GM23338 (cell line): Measurements from ENCODE around the gene LEFTY1. TPM values are rescaled to one million over a fixed set of nuclear protein-coding genes. Genes with fewer than 3 reads are reported as not detected.

Experiments
- ATAC-seq: fragments of 200-7000 bp; cut with Tn5 transposase; 3 replicates; pipeline ENCODE4 v1.9.1; 2020
- DNase-seq: peaks from one replicate; pipeline ENCODE4 v3.0.0-alpha.2; 2015; ENCODE audit warnings: low spot score
- H2AFZ ChIP-seq: fragments of 200-600 bp; sonication (generic); 2 replicates; pipeline ENCODE4 v1.8.0; 2016; ENCODE audit warnings: antibody characterized with exemption, mild to moderate bottlenecking, moderate library complexity
- H3F3A ChIP-seq: fragments of 200-600 bp; sonication (generic); replicated peaks from 2 replicates; pipeline ENCODE4 v1.8.0; 2017; ENCODE audit warnings: antibody characterized with exemption, mixed run types, low read depth
- H3K27ac ChIP-seq: fragments of 200-600 bp; sonication (generic); 2 replicates; pipeline ENCODE4 v1.6.1; 2016; ENCODE audit warnings: low read depth
- H3K27me3 ChIP-seq: fragments of 200-600 bp; sonication (generic); 2 replicates; pipeline ENCODE4 v1.8.0; 2016; ENCODE audit warnings: mild to moderate bottlenecking, mixed run types, moderate library complexity; ENCODE audit not compliant: insufficient read depth
- H3K36me3 ChIP-seq: fragments of 200-600 bp; sonication (generic); 2 replicates; pipeline ENCODE4 v1.8.0; 2016; ENCODE audit warnings: mild to moderate bottlenecking; ENCODE audit not compliant: insufficient read depth
- H3K4me1 ChIP-seq: fragments of 200-600 bp; sonication (generic); 2 replicates; pipeline ENCODE4 v1.8.0; 2016; ENCODE audit warnings: mild to moderate bottlenecking, moderate library complexity; ENCODE audit not compliant: insufficient read depth
- H3K4me2 ChIP-seq: fragments of 200-600 bp; sonication (generic); 2 replicates; pipeline ENCODE4 v1.7.1; 2017; ENCODE audit warnings: mixed run types
- H3K4me3 ChIP-seq: fragments of 200-600 bp; sonication (generic); 2 replicates; pipeline ENCODE4 v1.6.1; 2016; ENCODE audit warnings: mixed run types
- H3K79me2 ChIP-seq: fragments of 200-600 bp; sonication (generic); replicated peaks from 2 replicates; pipeline ENCODE4 v1.8.0; 2017; ENCODE audit warnings: mild to moderate bottlenecking; ENCODE audit not compliant: insufficient read depth
- H3K9me2 ChIP-seq: fragments of 200-600 bp; sonication (generic); 2 replicates; pipeline ENCODE4 v1.8.0; 2017; ENCODE audit not compliant: insufficient read depth
- H4K20me1 ChIP-seq: fragments of 200-600 bp; sonication (generic); replicated peaks from 2 replicates; pipeline ENCODE4 v1.8.0; 2017; ENCODE audit warnings: mild to moderate bottlenecking; ENCODE audit not compliant: insufficient read depth
- H3K27ac Mint-ChIP-seq: 2 replicates; pipeline ENCODE4 v1.8.0; 2020; ENCODE audit warnings: inconsistent platforms, mild to moderate bottlenecking, moderate library complexity, mixed read lengths
- H3K27me3 Mint-ChIP-seq: 3 replicates; pipeline ENCODE4 v1.8.0; 2022; ENCODE audit warnings: low read depth, mild to moderate bottlenecking, moderate library complexity, mixed read lengths, inconsistent platforms; ENCODE audit not compliant: insufficient read depth, poor library complexity
- H3K36me3 Mint-ChIP-seq: 3 replicates; pipeline ENCODE4 v1.8.0; 2021; ENCODE audit warnings: low read depth, mild to moderate bottlenecking, inconsistent platforms, moderate library complexity, mixed read lengths
- H3K4me1 Mint-ChIP-seq: 3 replicates; pipeline ENCODE4 v1.8.0; 2020; ENCODE audit warnings: mild to moderate bottlenecking, inconsistent platforms, mixed read lengths
- H3K4me3 Mint-ChIP-seq: 3 replicates; pipeline ENCODE4 v1.8.0; 2021; ENCODE audit warnings: moderate library complexity, mild to moderate bottlenecking, inconsistent platforms, mixed read lengths
- H3K9me3 Mint-ChIP-seq: 3 replicates; pipeline ENCODE4 v1.8.0; 2020; ENCODE audit warnings: moderate library complexity, mild to moderate bottlenecking, inconsistent platforms, mixed read lengths
- CREB1 ChIP-seq: fragments of 250-450 bp; sonication (Bioruptor Pico); IDR thresholded peaks from 2 replicates; pipeline ENCODE4 v1.5.0; 2020; ENCODE audit warnings: low read depth, mild to moderate bottlenecking, moderate library complexity
- CTCF ChIP-seq, 2 experiments: fragments of 200-600 bp in 1 of 2; sonication (generic) in 1 of 2; conservative IDR thresholded peaks; 2 replicates each; pipeline versions ENCODE4 v1.5.1 to v1.6.1; 2016 to 2017; ENCODE audit warnings: antibody characterized with exemption in 2 of 2, low read depth in 2 of 2, mild to moderate bottlenecking in 2 of 2, moderate library complexity in 1 of 2
- ETS1 ChIP-seq: IDR thresholded peaks from 2 replicates; pipeline ENCODE4 v1.6.1; 2016; ENCODE audit warnings: antibody characterized with exemption
- POLR2AphosphoS5 ChIP-seq: IDR thresholded peaks from 2 replicates; pipeline ENCODE4 v1.6.1; 2016; ENCODE audit warnings: antibody characterized with exemption, low read depth
- STAT1 ChIP-seq: IDR thresholded peaks from one replicate; pipeline ENCODE4 v1.6.1; 2016; ENCODE audit warnings: antibody characterized with exemption; ENCODE audit not compliant: unreplicated experiment
- ZNF114 ChIP-seq: fragments of 250-450 bp; sonication (Bioruptor Pico); IDR thresholded peaks from 2 replicates; pipeline ENCODE4 v1.5.0; 2020; ENCODE audit warnings: mild to moderate bottlenecking, moderate library complexity
- ZNF331 ChIP-seq: fragments of 250-450 bp; sonication (Bioruptor Pico); IDR thresholded peaks from 2 replicates; pipeline ENCODE4 v1.5.0; 2020; ENCODE audit warnings: low read depth, mild to moderate bottlenecking, moderate library complexity
- polyA plus RNA-seq: library from polyadenylated mRNA; unstranded; fragments of >200 nt; fragmentation: Nextera tagmentation; extraction: Ambion mirVana; gene quantifications from 2 replicates; pipeline ENCODE4 v1.2.1, GENCODE V29; 2016
- total RNA-seq: library from RNA; depleted of rRNA; stranded (reverse); fragments of >200 nt; shearing (Covaris generic); gene quantifications from 2 replicates; pipeline ENCODE4 v1.2.3, GENCODE V29; 2014
- TF ChIP-seq, protein P1 (sequence below): fragments of 250-450 bp; sonication (Bioruptor Pico); IDR thresholded peaks from 2 replicates; pipeline ENCODE4 v1.5.0; 2020; ENCODE audit warnings: mild to moderate bottlenecking, moderate library complexity

The LEFTY1 gene
- total and polyA plus RNA-seq, 2 experiments from 2014 or later, result 27.5 to 65.4 TPM

- Histone ChIP-seq H3K4me3 (no peak overlapping the region), H3K4me1 (peaks cover 3% of the 10 kb centered on the region; the same call in 1 of the 2 replicates), H3F3A (0 out of 2 replicates have a peak, but pooled peaks cover 3% of the 10 kb centered on the region), H3K36me3 (peaks cover 52% of the 10 kb centered on the region), H4K20me1 (peaks cover 21% of the 10 kb centered on the region), H3K79me2 (peaks cover 8% of the 10 kb centered on the region), H3K27me3 (no peaks in the 10 kb centered on the region), H3K4me2 (no peak overlapping the region), H2AFZ (no peak overlapping the region), H3K9me2 (no peaks in the 10 kb centered on the region), H3K27ac (peak overlapping the region; percentile 29; the same call in 1 of the 2 replicates)
- Mint-ChIP-seq H3K27ac (no peak overlapping the region), H3K27me3 (peaks cover 15% of the 10 kb centered on the region), H3K4me1 (peaks cover 24% of the 10 kb centered on the region), H3K36me3 (peaks cover 75% of the 10 kb centered on the region), H3K4me3 (no peak overlapping the region; the same call in 2 of the 3 replicates), H3K9me3 (no peaks in the 10 kb centered on the region)
- DNase-seq (peak; percentile 54), ATAC-seq (no peak)
- TF ChIP-seq ZNF114 (CRISPR knock-in tag) (no peak), CREB1 (CRISPR knock-in tag) (no peak), POLR2AphosphoS5 (no peak), ETS1 (no peak), ZNF331 (no peak), CTCF (conservative IDR thresholded peaks at IDR 0.05; ENCODE audit: low read depth in 2 of 2) (no peak), STAT1 (no peak)
- TF ChIP-seq, protein P1, sequence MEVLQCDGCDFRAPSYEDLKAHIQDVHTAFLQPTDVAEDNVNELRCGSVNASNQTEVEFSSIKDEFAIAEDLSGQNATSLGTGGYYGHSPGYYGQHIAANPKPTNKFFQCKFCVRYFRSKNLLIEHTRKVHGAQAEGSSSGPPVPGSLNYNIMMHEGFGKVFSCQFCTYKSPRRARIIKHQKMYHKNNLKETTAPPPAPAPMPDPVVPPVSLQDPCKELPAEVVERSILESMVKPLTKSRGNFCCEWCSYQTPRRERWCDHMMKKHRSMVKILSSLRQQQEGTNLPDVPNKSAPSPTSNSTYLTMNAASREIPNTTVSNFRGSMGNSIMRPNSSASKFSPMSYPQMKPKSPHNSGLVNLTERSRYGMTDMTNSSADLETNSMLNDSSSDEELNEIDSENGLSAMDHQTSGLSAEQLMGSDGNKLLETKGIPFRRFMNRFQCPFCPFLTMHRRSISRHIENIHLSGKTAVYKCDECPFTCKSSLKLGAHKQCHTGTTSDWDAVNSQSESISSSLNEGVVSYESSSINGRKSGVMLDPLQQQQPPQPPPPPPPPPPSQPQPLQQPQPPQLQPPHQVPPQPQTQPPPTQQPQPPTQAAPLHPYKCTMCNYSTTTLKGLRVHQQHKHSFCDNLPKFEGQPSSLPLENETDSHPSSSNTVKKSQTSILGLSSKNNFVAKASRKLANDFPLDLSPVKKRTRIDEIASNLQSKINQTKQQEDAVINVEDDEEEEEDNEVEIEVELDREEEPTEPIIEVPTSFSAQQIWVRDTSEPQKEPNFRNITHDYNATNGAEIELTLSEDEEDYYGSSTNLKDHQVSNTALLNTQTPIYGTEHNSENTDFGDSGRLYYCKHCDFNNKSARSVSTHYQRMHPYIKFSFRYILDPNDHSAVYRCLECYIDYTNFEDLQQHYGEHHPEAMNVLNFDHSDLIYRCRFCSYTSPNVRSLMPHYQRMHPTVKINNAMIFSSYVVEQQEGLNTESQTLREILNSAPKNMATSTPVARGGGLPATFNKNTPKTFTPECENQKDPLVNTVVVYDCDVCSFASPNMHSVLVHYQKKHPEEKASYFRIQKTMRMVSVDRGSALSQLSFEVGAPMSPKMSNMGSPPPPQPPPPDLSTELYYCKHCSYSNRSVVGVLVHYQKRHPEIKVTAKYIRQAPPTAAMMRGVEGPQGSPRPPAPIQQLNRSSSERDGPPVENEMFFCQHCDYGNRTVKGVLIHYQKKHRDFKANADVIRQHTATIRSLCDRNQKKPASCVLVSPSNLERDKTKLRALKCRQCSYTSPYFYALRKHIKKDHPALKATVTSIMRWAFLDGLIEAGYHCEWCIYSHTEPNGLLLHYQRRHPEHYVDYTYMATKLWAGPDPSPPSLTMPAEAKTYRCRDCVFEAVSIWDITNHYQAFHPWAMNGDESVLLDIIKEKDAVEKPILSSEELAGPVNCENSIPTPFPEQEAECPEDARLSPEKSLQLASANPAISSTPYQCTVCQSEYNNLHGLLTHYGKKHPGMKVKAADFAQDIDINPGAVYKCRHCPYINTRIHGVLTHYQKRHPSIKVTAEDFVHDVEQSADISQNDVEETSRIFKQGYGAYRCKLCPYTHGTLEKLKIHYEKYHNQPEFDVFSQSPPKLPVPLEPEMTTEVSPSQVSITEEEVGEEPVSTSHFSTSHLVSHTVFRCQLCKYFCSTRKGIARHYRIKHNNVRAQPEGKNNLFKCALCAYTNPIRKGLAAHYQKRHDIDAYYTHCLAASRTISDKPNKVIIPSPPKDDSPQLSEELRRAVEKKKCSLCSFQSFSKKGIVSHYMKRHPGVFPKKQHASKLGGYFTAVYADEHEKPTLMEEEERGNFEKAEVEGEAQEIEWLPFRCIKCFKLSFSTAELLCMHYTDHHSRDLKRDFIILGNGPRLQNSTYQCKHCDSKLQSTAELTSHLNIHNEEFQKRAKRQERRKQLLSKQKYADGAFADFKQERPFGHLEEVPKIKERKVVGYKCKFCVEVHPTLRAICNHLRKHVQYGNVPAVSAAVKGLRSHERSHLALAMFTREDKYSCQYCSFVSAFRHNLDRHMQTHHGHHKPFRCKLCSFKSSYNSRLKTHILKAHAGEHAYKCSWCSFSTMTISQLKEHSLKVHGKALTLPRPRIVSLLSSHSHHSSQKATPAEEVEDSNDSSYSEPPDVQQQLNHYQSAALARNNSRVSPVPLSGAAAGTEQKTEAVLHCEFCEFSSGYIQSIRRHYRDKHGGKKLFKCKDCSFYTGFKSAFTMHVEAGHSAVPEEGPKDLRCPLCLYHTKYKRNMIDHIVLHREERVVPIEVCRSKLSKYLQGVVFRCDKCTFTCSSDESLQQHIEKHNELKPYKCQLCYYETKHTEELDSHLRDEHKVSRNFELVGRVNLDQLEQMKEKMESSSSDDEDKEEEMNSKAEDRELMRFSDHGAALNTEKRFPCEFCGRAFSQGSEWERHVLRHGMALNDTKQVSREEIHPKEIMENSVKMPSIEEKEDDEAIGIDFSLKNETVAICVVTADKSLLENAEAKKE, result no peak
Observed at GRCh38 chr1:225871359-225872074, 17.4 kb downstream of the LEFTY1 start.
